GM18519 (cell line): ENCODE measurements around the gene ZNF585A.

ENCODE experiments used
- ATAC-seq: cut with Tn5 transposase; IDR thresholded peaks from one replicate; pipeline ENCODE4 v1.9.1; 2021; ENCODE audit warnings: mild to moderate bottlenecking, moderate library complexity; ENCODE audit not compliant: unreplicated experiment, low FRiP score

Gene ZNF585A

GRCh38 chr19:37098570-37098969, 73.9 kb downstream of the ZNF585A start:
- ATAC-seq = no peak

- ATAC-seq = no peak
These were observed 76.6 kb downstream of the ZNF585A start for GRCh38 chr19:37095859-37096258.
